SK-N-SH (cell line): ENCODE data around the gene CLASP2. TPM values are rescaled to one million over a fixed set of nuclear protein-coding genes. Genes with fewer than 3 reads are reported as not detected.

Experiments
- CTCF ChIA-PET: fragments of 300-600, 350-600 bp; formaldehyde crosslinking; extraction: SDS; loops from one replicate; lab custom pipeline; 2021; lab: Yijun Ruan, JAX
- POLR2A ChIA-PET: fragments of 350-600 bp; sonication (Branson Sonifier 250); formaldehyde crosslinking; extraction: SDS; loops from one replicate; lab custom pipeline; 2020; ENCODE audit warnings: antibody characterized with exemption, inconsistent platforms; lab: Yijun Ruan, JAX
- DNase-seq: peaks from one replicate; pipeline ENCODE4 v3.0.0; 2012
- H2AFZ ChIP-seq: fragments of 200-600 bp; sonication (generic); 2 replicates; pipeline ENCODE4 v1.8.1; 2016; ENCODE audit warnings: antibody characterized with exemption, mild to moderate bottlenecking, low read depth
- H3F3A ChIP-seq: fragments of 200-600 bp; sonication (generic); replicated peaks from 2 replicates; pipeline ENCODE3; 2016; ENCODE audit warnings: antibody characterized with exemption, mild to moderate bottlenecking; ENCODE audit not compliant: insufficient read depth
- H3K27ac ChIP-seq, 2 experiments: fragments of 200-500 bp in 1 of 2; fragments of 200-600 bp in 1 of 2; sonication (Bioruptor generic) in 1 of 2; sonication (generic), shearing (Covaris generic) in 1 of 2; 2 replicates each; pipeline versions ENCODE4 v1.5.1 to v1.6.1; 2014 to 2016; ENCODE audit warnings: low read depth in 2 of 2, inconsistent platforms in 1 of 2, low read length in 1 of 2, mild to moderate bottlenecking in 1 of 2, mixed read lengths in 1 of 2
- H3K27me3 ChIP-seq: fragments of 200-600 bp; sonication (generic), shearing (Covaris generic); 2 replicates; pipeline ENCODE4 v1.6.1; 2016; ENCODE audit warnings: mixed run types; ENCODE audit not compliant: insufficient read depth
- H3K36me3 ChIP-seq, 2 experiments: fragments of 200-500 bp in 1 of 2; fragments of 200-600 bp in 1 of 2; sonication (Bioruptor generic) in 1 of 2; sonication (generic) in 1 of 2; replicated peaks in 1 of 2; 2 replicates each; pipeline versions ENCODE3 to v1.5.1; 2014 to 2016; ENCODE audit warnings: low read length in 1 of 2, mild to moderate bottlenecking in 1 of 2; ENCODE audit not compliant: insufficient read depth in 2 of 2, control insufficient read depth in 1 of 2
- H3K4me1 ChIP-seq, 2 experiments: fragments of 200-500 bp in 1 of 2; fragments of 200-600 bp in 1 of 2; sonication (Bioruptor generic) in 1 of 2; sonication (generic), shearing (Covaris generic) in 1 of 2; 2 replicates each; pipeline versions ENCODE4 v1.5.1 to v1.6.1; 2014 to 2016; ENCODE audit warnings: low read depth in 1 of 2, low read length in 1 of 2, mixed run types in 1 of 2; ENCODE audit not compliant: insufficient read depth in 2 of 2, control insufficient read depth in 1 of 2
- H3K4me2 ChIP-seq: fragments of 200-600 bp; sonication (generic), shearing (Covaris generic); 2 replicates; pipeline ENCODE4 v1.6.1; 2017; ENCODE audit warnings: mixed run types
- H3K4me3 ChIP-seq, 2 experiments: fragments of 200-500 bp in 1 of 2; fragments of 200-600 bp in 1 of 2; sonication (Bioruptor generic) in 1 of 2; sonication (generic), shearing (Covaris generic) in 1 of 2; 2 replicates each; pipeline versions ENCODE4 v1.5.1 to v1.8.1; 2014 to 2016; ENCODE audit warnings: low read depth in 2 of 2, inconsistent platforms in 1 of 2, low read length in 1 of 2, mild to moderate bottlenecking in 1 of 2, mixed read lengths in 1 of 2, moderate library complexity in 1 of 2
- H3K79me2 ChIP-seq: fragments of 200-600 bp; sonication (generic); 2 replicates; pipeline ENCODE4 v1.8.1; 2017; ENCODE audit warnings: mild to moderate bottlenecking; ENCODE audit not compliant: insufficient read depth
- H3K9ac ChIP-seq: fragments of 200-600 bp; sonication (generic); 2 replicates; pipeline ENCODE4 v1.6.1; 2017; ENCODE audit warnings: mixed run types
- H3K9me2 ChIP-seq: fragments of 200-600 bp; sonication (generic); 2 replicates; pipeline ENCODE4 v1.6.1; 2017; ENCODE audit warnings: mixed run types
- H3K9me3 ChIP-seq: fragments of 200-600 bp; sonication (generic); 2 replicates; pipeline ENCODE4 v1.6.1; 2017; ENCODE audit warnings: mixed run types, mild to moderate bottlenecking, moderate library complexity
- H4K20me1 ChIP-seq: fragments of 200-600 bp; sonication (generic); 2 replicates; pipeline ENCODE4 v1.6.1; 2017; ENCODE audit warnings: mild to moderate bottlenecking, mixed run types; ENCODE audit not compliant: insufficient read depth
- ELF1 ChIP-seq: IDR thresholded peaks from 2 replicates; pipeline ENCODE4 v1.4.0; 2012
- EZH2phosphoT487 ChIP-seq: fragments of 200-600 bp; sonication (generic); IDR thresholded peaks from 2 replicates; pipeline ENCODE4 v1.6.1; 2017; ENCODE audit warnings: low read depth, mixed run types, mild to moderate bottlenecking, antibody characterized with exemption, moderate library complexity, borderline replicate concordance
- GABPA ChIP-seq: IDR thresholded peaks from 2 replicates; pipeline ENCODE4 v1.4.0; 2012; ENCODE audit warnings: low read depth, mild to moderate bottlenecking
- GATA2 ChIP-seq: sonication (generic); formaldehyde crosslinking; IDR thresholded peaks from 2 replicates; pipeline ENCODE4 v1.5.0; 2020; ENCODE audit warnings: mild to moderate bottlenecking, missing genetic modification reagents
- MXI1 ChIP-seq: IDR thresholded peaks from 2 replicates; pipeline ENCODE4 v1.6.1; 2012; ENCODE audit warnings: mild to moderate bottlenecking, low read depth, low read length, improper control_type of control experiment
- NRF1 ChIP-seq: IDR thresholded peaks from 2 replicates; pipeline ENCODE4 v1.6.1; 2012; ENCODE audit warnings: low read depth, mild to moderate bottlenecking, low read length
- POLR2AphosphoS5 ChIP-seq: IDR thresholded peaks from 2 replicates; pipeline ENCODE4 v1.6.1; 2012; ENCODE audit warnings: low read depth, low read length
- RAD21 ChIP-seq: IDR thresholded peaks from 2 replicates; pipeline ENCODE4 v1.6.1; 2012; ENCODE audit warnings: mild to moderate bottlenecking, low read length
- RCOR1 ChIP-seq: fragments of 150-350 bp; IDR thresholded peaks from 2 replicates; pipeline ENCODE4 v1.6.1; 2017; ENCODE audit warnings: antibody characterized with exemption, low read length
- RFX5 ChIP-seq: IDR thresholded peaks from 2 replicates; pipeline ENCODE4 v1.6.1; 2012; ENCODE audit warnings: mild to moderate bottlenecking, improper control_type of control experiment, low read length
- RXRA ChIP-seq: IDR thresholded peaks from 2 replicates; pipeline ENCODE4 v1.4.0; 2012; ENCODE audit warnings: low read depth, mild to moderate bottlenecking, borderline replicate concordance
- SMC3 ChIP-seq: IDR thresholded peaks from 2 replicates; pipeline ENCODE4 v1.6.1; 2012; ENCODE audit warnings: low read depth, low read length, improper control_type of control experiment
- TAF1 ChIP-seq: IDR thresholded peaks from 2 replicates; pipeline ENCODE4 v1.6.1; 2012; ENCODE audit warnings: low read depth, mild to moderate bottlenecking, low read length, moderate library complexity, borderline replicate concordance
- TEAD4 ChIP-seq: IDR thresholded peaks from 2 replicates; pipeline ENCODE4 v1.4.0; 2012; ENCODE audit warnings: mild to moderate bottlenecking, borderline replicate concordance; ENCODE audit not compliant: insufficient read depth
- WGBS: methylation state at CpG from one replicate; pipeline ENCODE4 v1.1.6; 2017; ENCODE audit warnings: low lambda C conversion rate; 5-methylcytosine and 5-hydroxymethylcytosine counted together
- polyA plus RNA-seq, 3 experiments: library from polyadenylated mRNA; depleted of rRNA; stranded (reverse); fragments of >200 nt; gene quantifications; 2 replicates each; pipeline ENCODE4 v1.2.3, GENCODE V29; 2012
- TF ChIP-seq, protein P1 (sequence below): fragments of 200-600 bp; sonication (generic); IDR thresholded peaks from 2 replicates; pipeline ENCODE4 v1.6.1; 2017; ENCODE audit warnings: antibody characterized with exemption, mild to moderate bottlenecking, moderate library complexity
- TF ChIP-seq, protein P2 (sequence below): IDR thresholded peaks from 2 replicates; pipeline ENCODE4; 2012
- TF ChIP-seq, protein P3 (sequence below): IDR thresholded peaks from 2 replicates; pipeline ENCODE4 v1.4.0; 2012; ENCODE audit warnings: low read depth
- TF ChIP-seq, protein P4 (sequence below): IDR thresholded peaks from 2 replicates; pipeline ENCODE4 v1.6.1; 2012; ENCODE audit warnings: mild to moderate bottlenecking, low read depth, low read length, moderate library complexity
- TF ChIP-seq, protein P5 (sequence below): fragments of 150-350 bp; IDR thresholded peaks from 2 replicates; pipeline ENCODE4 v1.6.1; 2017; ENCODE audit warnings: antibody characterized with exemption, low read length, low read depth, borderline replicate concordance

Gene CLASP2
- polyA plus RNA-seq, 1 of the 3 experiments (the other 2 are of a cell fraction) = 13.2 TPM

DNA sequence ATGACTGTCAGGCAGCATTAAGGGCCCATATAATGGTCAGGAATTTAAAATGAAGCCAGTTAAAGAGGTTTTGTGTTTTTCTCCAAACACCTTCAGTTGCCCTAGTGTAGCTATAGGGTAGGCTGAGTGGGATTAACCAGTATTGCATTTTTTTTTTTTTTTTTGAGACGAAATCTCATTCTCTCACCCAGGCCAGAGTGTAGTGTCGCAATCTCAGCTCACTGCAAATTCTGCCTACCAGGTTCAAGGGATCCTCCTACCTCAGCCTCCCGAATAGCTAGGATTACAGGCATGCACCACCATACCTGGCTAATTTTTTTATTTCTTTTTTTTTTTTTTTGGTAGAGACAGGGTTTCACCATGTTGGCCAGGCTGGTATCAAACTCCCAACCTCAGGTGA lies 7.0 kb downstream of the CLASP2 start (continued):
- TF ChIP-seq, protein P1, sequence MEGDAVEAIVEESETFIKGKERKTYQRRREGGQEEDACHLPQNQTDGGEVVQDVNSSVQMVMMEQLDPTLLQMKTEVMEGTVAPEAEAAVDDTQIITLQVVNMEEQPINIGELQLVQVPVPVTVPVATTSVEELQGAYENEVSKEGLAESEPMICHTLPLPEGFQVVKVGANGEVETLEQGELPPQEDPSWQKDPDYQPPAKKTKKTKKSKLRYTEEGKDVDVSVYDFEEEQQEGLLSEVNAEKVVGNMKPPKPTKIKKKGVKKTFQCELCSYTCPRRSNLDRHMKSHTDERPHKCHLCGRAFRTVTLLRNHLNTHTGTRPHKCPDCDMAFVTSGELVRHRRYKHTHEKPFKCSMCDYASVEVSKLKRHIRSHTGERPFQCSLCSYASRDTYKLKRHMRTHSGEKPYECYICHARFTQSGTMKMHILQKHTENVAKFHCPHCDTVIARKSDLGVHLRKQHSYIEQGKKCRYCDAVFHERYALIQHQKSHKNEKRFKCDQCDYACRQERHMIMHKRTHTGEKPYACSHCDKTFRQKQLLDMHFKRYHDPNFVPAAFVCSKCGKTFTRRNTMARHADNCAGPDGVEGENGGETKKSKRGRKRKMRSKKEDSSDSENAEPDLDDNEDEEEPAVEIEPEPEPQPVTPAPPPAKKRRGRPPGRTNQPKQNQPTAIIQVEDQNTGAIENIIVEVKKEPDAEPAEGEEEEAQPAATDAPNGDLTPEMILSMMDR = no peak
- TF ChIP-seq POLR2AphosphoS5 (no peak), EZH2phosphoT487 (no peak), RXRA (no peak), RFX5 (no peak), NRF1 (no peak), RCOR1 (no peak), GATA2 (CRISPR knock-in tag) (no peak), SMC3 (no peak)
- TF ChIP-seq, protein P2, sequence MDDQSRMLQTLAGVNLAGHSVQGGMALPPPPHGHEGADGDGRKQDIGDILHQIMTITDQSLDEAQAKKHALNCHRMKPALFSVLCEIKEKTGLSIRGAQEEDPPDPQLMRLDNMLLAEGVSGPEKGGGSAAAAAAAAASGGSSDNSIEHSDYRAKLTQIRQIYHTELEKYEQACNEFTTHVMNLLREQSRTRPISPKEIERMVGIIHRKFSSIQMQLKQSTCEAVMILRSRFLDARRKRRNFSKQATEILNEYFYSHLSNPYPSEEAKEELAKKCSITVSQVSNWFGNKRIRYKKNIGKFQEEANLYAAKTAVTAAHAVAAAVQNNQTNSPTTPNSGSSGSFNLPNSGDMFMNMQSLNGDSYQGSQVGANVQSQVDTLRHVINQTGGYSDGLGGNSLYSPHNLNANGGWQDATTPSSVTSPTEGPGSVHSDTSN = no peak
- TF ChIP-seq, protein P3, sequence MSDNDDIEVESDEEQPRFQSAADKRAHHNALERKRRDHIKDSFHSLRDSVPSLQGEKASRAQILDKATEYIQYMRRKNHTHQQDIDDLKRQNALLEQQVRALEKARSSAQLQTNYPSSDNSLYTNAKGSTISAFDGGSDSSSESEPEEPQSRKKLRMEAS = no peak

DNA sequence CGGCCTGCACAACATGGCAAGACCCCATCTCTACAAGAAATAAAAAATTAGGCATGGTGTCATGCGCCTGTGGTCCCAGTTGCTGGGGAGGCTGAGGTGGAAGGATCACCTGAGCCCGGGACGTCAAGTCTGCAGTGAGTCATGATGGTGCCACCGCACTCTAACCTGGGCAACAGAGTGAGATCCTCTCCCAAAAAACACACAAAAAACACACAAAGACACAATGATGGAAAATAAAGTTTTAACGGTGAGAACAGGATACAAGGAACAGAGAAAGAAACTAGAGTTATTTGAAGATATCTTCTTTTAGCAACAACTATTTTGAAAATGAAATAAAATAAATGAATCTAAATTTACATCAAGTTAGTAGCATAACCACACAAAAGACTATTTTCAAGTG lies 12.0 kb downstream of the CLASP2 start:
- Histone ChIP-seq H3K9ac (no peak overlapping the region), H3K27ac (no peak overlapping the region), H3K9me2 (no peaks in the 10 kb centered on the region; the same call in 1 of the 2 replicates), H2AFZ (no peak overlapping the region), H3K9me3 (peaks cover 32% of the 10 kb centered on the region; the same call in 1 of the 2 replicates), H3K4me2 (no peak overlapping the region), H3K79me2 (peaks cover 99% of the 10 kb centered on the region), H3K4me1 (no peaks in the 10 kb centered on the region), H3K36me3 (peaks cover 0 to 33% of the 10 kb centered on the region in 2 experiments)
- WGBS = 98% methylated on average over 6 of the region's 6 CpGs
- CTCF ChIA-PET = interaction anchor here (0.6 kb wide), 1 partner anchor 310 kb away, joined by 3 read pairs; no protein-coding TSS in a partner anchor
- TF ChIP-seq, protein P4, sequence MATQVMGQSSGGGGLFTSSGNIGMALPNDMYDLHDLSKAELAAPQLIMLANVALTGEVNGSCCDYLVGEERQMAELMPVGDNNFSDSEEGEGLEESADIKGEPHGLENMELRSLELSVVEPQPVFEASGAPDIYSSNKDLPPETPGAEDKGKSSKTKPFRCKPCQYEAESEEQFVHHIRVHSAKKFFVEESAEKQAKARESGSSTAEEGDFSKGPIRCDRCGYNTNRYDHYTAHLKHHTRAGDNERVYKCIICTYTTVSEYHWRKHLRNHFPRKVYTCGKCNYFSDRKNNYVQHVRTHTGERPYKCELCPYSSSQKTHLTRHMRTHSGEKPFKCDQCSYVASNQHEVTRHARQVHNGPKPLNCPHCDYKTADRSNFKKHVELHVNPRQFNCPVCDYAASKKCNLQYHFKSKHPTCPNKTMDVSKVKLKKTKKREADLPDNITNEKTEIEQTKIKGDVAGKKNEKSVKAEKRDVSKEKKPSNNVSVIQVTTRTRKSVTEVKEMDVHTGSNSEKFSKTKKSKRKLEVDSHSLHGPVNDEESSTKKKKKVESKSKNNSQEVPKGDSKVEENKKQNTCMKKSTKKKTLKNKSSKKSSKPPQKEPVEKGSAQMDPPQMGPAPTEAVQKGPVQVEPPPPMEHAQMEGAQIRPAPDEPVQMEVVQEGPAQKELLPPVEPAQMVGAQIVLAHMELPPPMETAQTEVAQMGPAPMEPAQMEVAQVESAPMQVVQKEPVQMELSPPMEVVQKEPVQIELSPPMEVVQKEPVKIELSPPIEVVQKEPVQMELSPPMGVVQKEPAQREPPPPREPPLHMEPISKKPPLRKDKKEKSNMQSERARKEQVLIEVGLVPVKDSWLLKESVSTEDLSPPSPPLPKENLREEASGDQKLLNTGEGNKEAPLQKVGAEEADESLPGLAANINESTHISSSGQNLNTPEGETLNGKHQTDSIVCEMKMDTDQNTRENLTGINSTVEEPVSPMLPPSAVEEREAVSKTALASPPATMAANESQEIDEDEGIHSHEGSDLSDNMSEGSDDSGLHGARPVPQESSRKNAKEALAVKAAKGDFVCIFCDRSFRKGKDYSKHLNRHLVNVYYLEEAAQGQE = no peak
- TF ChIP-seq NRF1 (no peak), GABPA (no peak), GATA2 (CRISPR knock-in tag) (no peak), ELF1 (no peak), POLR2AphosphoS5 (no peak), MXI1 (no peak), RAD21 (no peak), TEAD4 (no peak), TAF1 (no peak)
- TF ChIP-seq, protein P5, sequence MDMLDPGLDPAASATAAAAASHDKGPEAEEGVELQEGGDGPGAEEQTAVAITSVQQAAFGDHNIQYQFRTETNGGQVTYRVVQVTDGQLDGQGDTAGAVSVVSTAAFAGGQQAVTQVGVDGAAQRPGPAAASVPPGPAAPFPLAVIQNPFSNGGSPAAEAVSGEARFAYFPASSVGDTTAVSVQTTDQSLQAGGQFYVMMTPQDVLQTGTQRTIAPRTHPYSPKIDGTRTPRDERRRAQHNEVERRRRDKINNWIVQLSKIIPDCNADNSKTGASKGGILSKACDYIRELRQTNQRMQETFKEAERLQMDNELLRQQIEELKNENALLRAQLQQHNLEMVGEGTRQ = no peak
- TF ChIP-seq, protein P1 = no peak
- TF ChIP-seq, protein P3 = no peak
- TF ChIP-seq, all 33 proteins: peak for 0
- POLR2A ChIA-PET = no interaction called here
- Histone ChIP-seq H4K20me1 (no peaks in the 10 kb centered on the region), H3K27me3 (no peaks in the 10 kb centered on the region), H3K4me3 (no peak overlapping the region), H3F3A (peaks cover 4% of the 10 kb centered on the region)
- no peak for DNase-seq
